ENCODE results near the gene DUSP16.
"Not testable (repeated sequence)": the region's sequence is repeated elsewhere in the genome, so short reads cannot be mapped to it uniquely, and the experiment has no call there.

DUSP16 gene

GRCh38 chr12:12583510-12584178 lies 21.0 kb upstream of the DUSP16 start:
- no peak for DNase-seq (ENCODE audit: low read depth in 2 of 2)

- no peak for DNase-seq (ENCODE audit: low read depth in 2 of 2)
Measured at GRCh38 chr12:12582895-12583303, 20.2 kb upstream of the DUSP16 start.

- no peak for DNase-seq (ENCODE audit: low read depth in 2 of 2)
Measured at GRCh38 chr12:12582193-12582881, 19.7 kb upstream of the DUSP16 start.

- DNase-seq (ENCODE audit: low read depth in 2 of 2), result not testable (repeated sequence)
Measured at GRCh38 chr12:12580716-12581115, 18.1 kb upstream of the DUSP16 start.

GRCh38 chr12:12577786-12578185 lies 15.1 kb upstream of the DUSP16 start:
- DNase-seq (ENCODE audit: low read depth in 2 of 2), result no peak

- DNase-seq (ENCODE audit: low read depth in 2 of 2), result no peak
Measured at GRCh38 chr12:12572659-12573058, 10.0 kb upstream of the DUSP16 start.

GRCh38 chr12:12565971-12566370 lies 3.3 kb upstream of the DUSP16 start:
- DNase-seq (ENCODE audit: low read depth in 2 of 2), result not testable (repeated sequence)

GRCh38 chr12:12564911-12565310 lies 2.2 kb upstream of the DUSP16 start:
- no peak for DNase-seq (ENCODE audit: low read depth in 2 of 2)

GRCh38 chr12:12563290-12563928 lies 746 bp upstream of the DUSP16 start:
- no peak for DNase-seq (ENCODE audit: low read depth in 2 of 2)

GRCh38 chr12:12562016-12562483 lies 613 bp downstream of the DUSP16 start:
- peak; percentile 18 to 21 for DNase-seq (ENCODE audit: low read depth in 2 of 2)

- peak; percentile 19 to 26 for DNase-seq (ENCODE audit: low read depth in 2 of 2)
Measured at GRCh38 chr12:12561371-12562015, 1.2 kb downstream of the DUSP16 start.

GRCh38 chr12:12560587-12561370 lies 1.9 kb downstream of the DUSP16 start:
- peak in 1 of 2 donors; percentile 51 for DNase-seq (ENCODE audit: low read depth in 2 of 2)

- no peak for DNase-seq (ENCODE audit: low read depth in 2 of 2)
Measured at GRCh38 chr12:12559719-12560296, 2.9 kb downstream of the DUSP16 start.

- no peak for DNase-seq (ENCODE audit: low read depth in 2 of 2)
Measured at GRCh38 chr12:12558291-12558690, 4.4 kb downstream of the DUSP16 start.

GRCh38 chr12:12557733-12558132 lies 4.9 kb downstream of the DUSP16 start:
- no peak for DNase-seq (ENCODE audit: low read depth in 2 of 2)

GRCh38 chr12:12555656-12556055 lies 7.0 kb downstream of the DUSP16 start:
- no peak for DNase-seq (ENCODE audit: low read depth in 2 of 2)

GRCh38 chr12:12553208-12553785 lies 9.4 kb downstream of the DUSP16 start:
- DNase-seq (ENCODE audit: low read depth in 2 of 2), result no peak

GRCh38 chr12:12551115-12551514 lies 11.5 kb downstream of the DUSP16 start:
- no peak for DNase-seq (ENCODE audit: low read depth in 2 of 2)

- DNase-seq (ENCODE audit: low read depth in 2 of 2), result no peak
Measured at GRCh38 chr12:12550277-12550676, 12.4 kb downstream of the DUSP16 start.

GRCh38 chr12:12549426-12549825 lies 13.2 kb downstream of the DUSP16 start:
- no peak for DNase-seq (ENCODE audit: low read depth in 2 of 2)

GRCh38 chr12:12548713-12549112 lies 13.9 kb downstream of the DUSP16 start:
- no peak for DNase-seq (ENCODE audit: low read depth in 2 of 2)

All from stimulated activated CD4-positive, alpha-beta T cell treated with anti-CD3 and anti-CD28 coated beads, Interleukin-1b, Interleukin-23, amount 100 ng/mL, for 4 hours (primary cell).